NCI-H1694 treated with DMSO at 0.1 percent for 48 hours (cell line): ENCODE data around the gene ZBTB11.
"Not testable (repeated sequence)": the region's sequence is repeated elsewhere in the genome, so short reads cannot be mapped to it uniquely, and the experiment has no call there.

Experiments
- DNase-seq: peaks from one replicate; lab custom pipeline; 2025; lab: John Stamatoyannopoulos, UW

Gene ZBTB11

DNA sequence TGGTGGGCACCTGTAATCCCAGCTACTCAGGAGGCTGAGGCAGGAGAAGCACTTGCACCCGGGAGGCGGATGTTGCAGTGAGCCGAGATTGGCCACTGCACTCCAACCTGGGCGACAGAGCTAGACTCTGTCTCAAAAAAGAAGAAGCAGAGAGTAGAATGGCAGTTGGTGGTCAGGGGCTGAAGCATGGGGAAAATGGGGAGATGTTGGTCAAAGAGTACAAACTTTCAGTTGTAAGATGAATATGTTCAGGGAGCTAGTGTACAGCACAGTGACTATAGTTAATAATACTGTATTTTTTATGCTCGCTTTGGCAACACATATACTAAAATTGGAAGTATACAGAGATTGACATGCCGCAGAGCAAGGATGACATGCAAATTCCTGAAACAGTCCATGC is 61.4 kb downstream of the ZBTB11 start:
- DNase-seq, result no peak

DNA sequence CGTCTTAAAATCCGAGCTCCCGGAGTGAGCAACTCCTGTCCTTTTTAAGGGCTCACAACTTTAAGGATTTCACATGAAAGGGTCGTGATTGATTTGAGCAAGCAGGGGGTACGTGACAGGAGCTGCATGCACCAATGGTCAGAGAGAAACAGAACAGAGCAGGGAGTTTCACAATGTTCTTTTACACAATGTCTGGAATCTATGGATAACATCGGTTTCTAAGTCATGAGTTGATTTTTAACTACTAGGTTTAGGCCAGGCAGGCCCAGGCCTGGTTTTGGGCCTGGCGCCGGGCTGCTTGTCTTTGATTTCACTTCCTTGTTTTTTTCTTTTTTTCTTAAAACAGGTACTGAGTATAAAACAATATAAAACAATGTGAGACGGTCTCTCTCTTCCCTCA is 63.9 kb downstream of the ZBTB11 start:
- not testable (repeated sequence) for DNase-seq

DNA sequence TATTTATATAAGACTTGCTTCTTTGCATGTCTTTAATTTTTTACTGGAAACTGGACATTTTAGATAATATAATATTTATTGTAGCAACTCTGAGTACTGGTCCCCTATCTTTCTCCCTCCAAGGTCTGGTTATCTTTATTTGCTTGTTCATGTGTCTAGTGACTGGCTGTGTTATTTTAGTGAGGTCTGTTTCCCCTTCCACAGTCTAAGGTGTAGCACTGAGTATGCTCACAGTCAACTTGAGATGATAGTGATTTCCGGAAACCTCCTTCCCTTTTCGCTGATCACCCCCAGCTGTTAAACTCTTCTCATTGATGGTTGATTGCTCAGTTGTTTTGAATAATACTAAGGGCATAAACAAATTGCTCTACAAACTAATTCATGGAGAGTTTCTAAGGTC is 65.9 kb downstream of the ZBTB11 start:
- DNase-seq, result no peak

DNA sequence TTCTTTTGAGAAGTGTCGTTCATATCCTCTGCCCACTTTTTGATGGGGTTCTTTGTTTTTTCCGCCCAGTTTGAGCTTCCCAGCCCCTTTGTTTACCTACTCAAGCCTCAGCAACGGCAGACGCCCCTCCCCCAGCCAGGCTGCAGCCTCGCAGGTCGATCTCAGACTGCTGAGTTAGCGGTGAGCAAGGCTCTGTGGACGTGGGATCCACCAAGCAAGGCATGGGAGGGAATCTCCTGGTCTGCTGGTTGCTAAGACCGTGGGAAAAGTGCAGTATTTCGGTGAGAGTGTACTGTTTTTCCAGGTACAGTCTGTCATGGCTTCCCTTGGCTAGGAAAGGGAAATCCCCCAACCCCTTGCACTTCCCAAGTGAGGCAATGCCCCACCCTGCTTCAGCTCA is 71.5 kb downstream of the ZBTB11 start:
- not testable (repeated sequence) for DNase-seq

DNA sequence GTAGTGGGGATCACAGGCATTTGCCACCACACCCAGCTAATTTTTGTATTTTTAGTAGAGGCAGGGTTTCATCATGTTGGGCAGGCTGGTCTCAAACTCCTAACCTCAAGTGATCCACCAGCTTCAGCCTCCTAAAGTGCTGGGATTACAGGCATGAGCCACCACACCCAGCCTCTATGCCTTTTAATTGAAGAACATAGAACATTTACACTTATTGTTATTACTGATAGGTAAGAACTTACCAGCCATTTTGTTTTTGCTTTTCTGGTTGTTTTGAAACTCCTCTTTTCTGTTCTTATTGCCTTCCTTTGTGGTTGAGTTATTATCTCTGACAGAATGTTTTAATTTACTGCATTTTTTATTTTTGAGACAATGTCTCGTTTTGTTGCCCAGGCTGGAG is 73.7 kb downstream of the ZBTB11 start:
- DNase-seq, result no peak

DNA sequence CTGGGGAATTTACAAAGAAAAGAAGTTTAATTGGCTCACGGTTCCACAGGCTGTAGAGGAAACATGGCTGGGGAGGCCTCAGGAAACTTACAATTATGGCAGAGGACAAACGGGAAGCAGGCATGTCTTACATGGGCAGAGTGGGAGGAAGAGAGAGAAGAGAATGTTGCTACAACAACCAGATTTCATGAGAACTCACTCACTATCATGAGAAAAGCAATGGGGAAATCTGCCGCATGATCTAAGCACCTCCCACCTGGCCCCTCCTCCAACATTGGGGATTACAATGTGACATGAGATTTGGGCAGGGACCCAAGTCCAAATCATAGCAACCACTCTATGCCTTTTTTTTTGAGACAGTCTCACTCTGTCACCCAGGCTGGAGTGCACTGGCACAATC is 74.2 kb downstream of the ZBTB11 start:
- DNase-seq, result no peak
